Stimulated activated CD4-positive, alpha-beta T cell treated with anti-CD3 and anti-CD28 coated beads, Interleukin-15, amount 100 ng/mL, for 48 hours (primary cell): ENCODE results near the gene RPH3AL.

Source experiments
- DNase-seq, 2 donors: peaks; one replicate each; pipeline ENCODE4 v3.0.0-alpha.2; 2020; ENCODE audit warnings: low read depth in 2 of 2

RPH3AL gene

GRCh38 chr17:336110-337021, 16.2 kb downstream of the RPH3AL start:
- no peak for DNase-seq

GRCh38 chr17:335691-336090, 16.9 kb downstream of the RPH3AL start:
- no peak for DNase-seq

- DNase-seq = no peak
Measured at GRCh38 chr17:334974-335481, 17.6 kb downstream of the RPH3AL start.

GRCh38 chr17:333626-334396, 18.8 kb downstream of the RPH3AL start:
- DNase-seq = no peak

GRCh38 chr17:332558-333322, 19.9 kb downstream of the RPH3AL start:
- DNase-seq = no peak

GRCh38 chr17:332023-332422, 20.6 kb downstream of the RPH3AL start:
- DNase-seq = no peak

GRCh38 chr17:330993-331701, 21.5 kb downstream of the RPH3AL start:
- DNase-seq = no peak

GRCh38 chr17:329784-330420, 22.7 kb downstream of the RPH3AL start:
- no peak for DNase-seq

GRCh38 chr17:327971-328370, 24.6 kb downstream of the RPH3AL start:
- DNase-seq = no peak

GRCh38 chr17:327296-327695, 25.3 kb downstream of the RPH3AL start:
- no peak for DNase-seq

- DNase-seq = no peak
Measured at GRCh38 chr17:326010-326621, 26.5 kb downstream of the RPH3AL start.

GRCh38 chr17:325270-326009, 27.2 kb downstream of the RPH3AL start:
- DNase-seq = no peak

GRCh38 chr17:323721-324571, 28.7 kb downstream of the RPH3AL start:
- DNase-seq = no peak

GRCh38 chr17:323181-323580, 29.4 kb downstream of the RPH3AL start:
- no peak for DNase-seq

GRCh38 chr17:322006-322780, 30.4 kb downstream of the RPH3AL start:
- DNase-seq = no peak

- no peak for DNase-seq
Measured at GRCh38 chr17:321386-321941, 31.1 kb downstream of the RPH3AL start.

- no peak for DNase-seq
Measured at GRCh38 chr17:320809-321385, 31.7 kb downstream of the RPH3AL start.
